Smooth muscle cell (in vitro differentiated cells): Measurements from ENCODE around the gene UCN. TPM values are rescaled to one million over a fixed set of nuclear protein-coding genes. Genes with fewer than 3 reads are reported as not detected.
"Not testable (repeated sequence)": the region's sequence is repeated elsewhere in the genome, so short reads cannot be mapped to it uniquely, and the experiment has no call there.

Experiments used
- DNase-seq: peaks from one replicate; lab custom pipeline; 2025; ENCODE audit not compliant: unreplicated experiment; lab: John Stamatoyannopoulos, UW
- H2AFZ ChIP-seq: fragments of 200-600 bp; sonication (generic); 2 replicates; pipeline ENCODE4 v1.6.0; 2016; ENCODE audit warnings: antibody characterized with exemption, low read depth, mild to moderate bottlenecking
- H3F3A ChIP-seq: fragments of 200-600 bp; sonication (generic); 2 replicates; pipeline ENCODE4 v1.6.0; 2017; ENCODE audit warnings: antibody characterized with exemption, low read depth
- H3K27ac ChIP-seq: fragments of 200-600 bp; sonication (generic); 2 replicates; pipeline ENCODE4 v1.5.1; 2016; ENCODE audit warnings: low read depth, mild to moderate bottlenecking
- H3K27me3 ChIP-seq: fragments of 200-600 bp; sonication (generic); 2 replicates; pipeline ENCODE4 v1.6.1; 2016; ENCODE audit warnings: low read depth, mild to moderate bottlenecking
- H3K36me3 ChIP-seq: fragments of 200-600 bp; sonication (generic); 2 replicates; pipeline ENCODE4 v1.5.1; 2016; ENCODE audit warnings: low read depth
- H3K4me1 ChIP-seq: fragments of 200-600 bp; sonication (generic); 2 replicates; pipeline ENCODE4 v1.5.1; 2016; ENCODE audit warnings: low read depth
- H3K4me2 ChIP-seq: fragments of 200-600 bp; sonication (generic); 2 replicates; pipeline ENCODE4 v1.6.0; 2016; ENCODE audit warnings: mild to moderate bottlenecking
- H3K4me3 ChIP-seq: fragments of 200-600 bp; sonication (generic); 2 replicates; pipeline ENCODE4 v1.5.1; 2016; ENCODE audit warnings: mild to moderate bottlenecking
- H3K79me2 ChIP-seq: fragments of 200-600 bp; sonication (generic); 2 replicates; pipeline ENCODE4 v1.6.0; 2016; ENCODE audit warnings: low read depth, mild to moderate bottlenecking
- H3K9ac ChIP-seq: fragments of 200-600 bp; sonication (generic); 2 replicates; pipeline ENCODE4 v1.6.0; 2016; ENCODE audit warnings: low read depth
- H3K9me3 ChIP-seq: fragments of 200-600 bp; sonication (generic); replicated peaks from 2 replicates; pipeline ENCODE4 v1.5.1; 2016; ENCODE audit warnings: low read depth
- H4K20me1 ChIP-seq: fragments of 200-600 bp; sonication (generic); 2 replicates; pipeline ENCODE4 v1.6.0; 2016; ENCODE audit warnings: low read depth
- CTCF ChIP-seq: fragments of 200-600 bp; sonication (generic); IDR thresholded peaks from 2 replicates; pipeline ENCODE4 v1.5.1; 2017; ENCODE audit warnings: borderline replicate concordance, mild to moderate bottlenecking, antibody characterized with exemption; ENCODE audit not compliant: insufficient read depth, poor library complexity, severe bottlenecking
- WGBS: methylation state at CpG from one replicate; pipeline ENCODE4 v1.1.7; 2016; ENCODE audit warnings: low lambda C conversion rate; 5-methylcytosine and 5-hydroxymethylcytosine counted together
- polyA plus RNA-seq: library from polyadenylated mRNA; unstranded; fragments of >200 nt; fragmentation: Nextera tagmentation; extraction: Ambion mirVana; gene quantifications from 2 replicates; pipeline ENCODE4 v1.2.1, GENCODE V29; 2016
- total RNA-seq: library from RNA; depleted of rRNA; stranded (reverse); fragments of >200 nt; gene quantifications from 2 replicates; pipeline ENCODE4 v1.2.3, GENCODE V29; 2014

The UCN gene
- total and polyA plus RNA-seq, 2 experiments from 2014 or later: 0.36 to 3.6 TPM

- Histone ChIP-seq H3K4me3 (peak overlapping the region; percentile 21), H3K9ac (no peak overlapping the region), H3K9me3 (no peaks in the 10 kb centered on the region), H2AFZ (peak overlapping the region; percentile 59), H3K36me3 (no peaks in the 10 kb centered on the region), H3K4me2 (peak overlapping the region; percentile 75), H3K4me1 (peaks cover 6% of the 10 kb centered on the region), H4K20me1 (peaks cover 15% of the 10 kb centered on the region), H3K27me3 (peaks cover 41% of the 10 kb centered on the region), H3K79me2 (no peaks in the 10 kb centered on the region), H3F3A (no peaks in the 10 kb centered on the region), H3K27ac (no peak overlapping the region)
- peak; percentile 83 for TF ChIP-seq CTCF
- no peak for DNase-seq
- 41% methylated on average over 25 of the region's 25 CpGs for WGBS
Observed at GRCh38 chr2:27303093-27304025, 4.9 kb downstream of the UCN start.

- H3K79me2 ChIP-seq, H3K4me3 ChIP-seq, DNase-seq, H3K27ac ChIP-seq, H3K36me3 ChIP-seq, H4K20me1 ChIP-seq, H3K9ac ChIP-seq, H3K9me3 ChIP-seq, H2AFZ ChIP-seq, H3F3A ChIP-seq, H3K4me1 ChIP-seq, H3K4me2 ChIP-seq: not testable (repeated sequence)
- 94% methylated on average over 4 of the region's 4 CpGs for WGBS
- H3K27me3 ChIP-seq: peaks cover 14% of the 10 kb centered on the region
Observed at GRCh38 chr2:27300606-27301005, 7.6 kb downstream of the UCN start.

- no peak overlapping the region for H3K4me2 ChIP-seq
- no peak overlapping the region for H3K4me3 ChIP-seq
- 89% methylated on average over 18 of the region's 18 CpGs for WGBS
- no peaks in the 10 kb centered on the region for H3F3A ChIP-seq
- H2AFZ ChIP-seq: no peak overlapping the region
- H3K36me3 ChIP-seq: no peaks in the 10 kb centered on the region
- DNase-seq: no peak
- H3K4me1 ChIP-seq: no peaks in the 10 kb centered on the region
- H3K27me3 ChIP-seq: no peaks in the 10 kb centered on the region
- no peaks in the 10 kb centered on the region for H4K20me1 ChIP-seq
- H3K9me3 ChIP-seq: no peaks in the 10 kb centered on the region
- no peak for TF ChIP-seq CTCF
- H3K79me2 ChIP-seq: no peaks in the 10 kb centered on the region
- H3K9ac ChIP-seq: no peak overlapping the region
- no peak overlapping the region for H3K27ac ChIP-seq
Observed at GRCh38 chr2:27298391-27299080, 9.7 kb downstream of the UCN start.

GRCh38 chr2:27297195-27297594 is 11.1 kb downstream of the UCN start:
- no peaks in the 10 kb centered on the region for H4K20me1 ChIP-seq
- no peak for TF ChIP-seq CTCF
- 91% methylated on average over 3 of the region's 3 CpGs for WGBS
- H3K9ac ChIP-seq: no peak overlapping the region
- no peaks in the 10 kb centered on the region for H3K4me1 ChIP-seq
- H3K36me3 ChIP-seq: no peaks in the 10 kb centered on the region
- no peaks in the 10 kb centered on the region for H3K79me2 ChIP-seq
- H3K4me3 ChIP-seq: no peak overlapping the region
- H3K4me2 ChIP-seq: no peak overlapping the region
- DNase-seq: no peak
- H3K27me3 ChIP-seq: no peaks in the 10 kb centered on the region
- no peak overlapping the region for H3K27ac ChIP-seq
- H3F3A ChIP-seq: no peaks in the 10 kb centered on the region
- H3K9me3 ChIP-seq: no peaks in the 10 kb centered on the region
- no peak overlapping the region for H2AFZ ChIP-seq
